Choroid plexus epithelial cell (primary cell): ENCODE data around the gene SPACA4.

ENCODE experiments used
- DNase-seq: peaks from one replicate; pipeline ENCODE4 v3.0.0-alpha.2; 2010; ENCODE audit warnings: low read depth
- H3K4me3 ChIP-seq: 2 replicates; pipeline ENCODE4 v1.5.1; 2011; ENCODE audit warnings: low read depth, mild to moderate bottlenecking, control low read depth, low read length, moderate library complexity
- TF ChIP-seq, protein P1 (sequence below): conservative IDR thresholded peaks from 2 replicates; pipeline ENCODE4 v1.5.1; 2011; ENCODE audit warnings: low read depth, mild to moderate bottlenecking, control low read depth, inconsistent platforms, low read length, moderate library complexity

The SPACA4 gene, protein sequence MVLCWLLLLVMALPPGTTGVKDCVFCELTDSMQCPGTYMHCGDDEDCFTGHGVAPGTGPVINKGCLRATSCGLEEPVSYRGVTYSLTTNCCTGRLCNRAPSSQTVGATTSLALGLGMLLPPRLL

DNA sequence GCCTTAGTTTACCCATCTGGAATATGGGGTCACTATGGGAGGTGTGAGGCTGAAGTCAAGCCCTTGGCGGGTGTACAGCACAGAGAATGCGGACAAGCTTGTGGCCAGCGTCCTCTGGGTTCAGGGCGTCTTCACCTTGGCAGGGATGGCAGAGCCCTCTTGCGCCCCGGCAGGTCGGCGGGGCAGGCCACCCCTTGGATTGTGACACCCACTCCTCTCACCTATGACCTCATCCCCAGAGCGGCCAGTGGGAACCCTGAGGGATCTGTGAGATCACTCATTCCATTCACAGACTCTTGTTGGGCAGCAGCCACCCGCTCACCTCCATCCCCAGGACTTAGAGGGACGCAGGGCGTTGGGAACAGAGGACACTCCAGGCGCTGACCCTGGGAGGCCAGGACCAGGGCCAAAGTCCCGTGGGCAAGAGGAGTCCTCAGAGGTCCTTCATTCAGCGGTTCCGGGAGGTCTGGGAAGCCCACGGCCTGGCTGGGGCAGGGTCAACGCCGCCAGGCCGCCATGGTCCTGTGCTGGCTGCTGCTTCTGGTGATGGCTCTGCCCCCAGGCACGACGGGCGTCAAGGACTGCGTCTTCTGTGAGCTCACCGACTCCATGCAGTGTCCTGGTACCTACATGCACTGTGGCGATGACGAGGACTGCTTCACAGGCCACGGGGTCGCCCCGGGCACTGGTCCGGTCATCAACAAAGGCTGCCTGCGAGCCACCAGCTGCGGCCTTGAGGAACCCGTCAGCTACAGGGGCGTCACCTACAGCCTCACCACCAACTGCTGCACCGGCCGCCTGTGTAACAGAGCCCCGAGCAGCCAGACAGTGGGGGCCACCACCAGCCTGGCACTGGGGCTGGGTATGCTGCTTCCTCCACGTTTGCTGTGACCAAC lies at the start of gene SPACA4:
SPACA4 (plus strand) TSS at position 280 of the 896 bp plus-strand sequence; CDS start at position 517, 237 bp downstream.
- TF ChIP-seq, protein P1, sequence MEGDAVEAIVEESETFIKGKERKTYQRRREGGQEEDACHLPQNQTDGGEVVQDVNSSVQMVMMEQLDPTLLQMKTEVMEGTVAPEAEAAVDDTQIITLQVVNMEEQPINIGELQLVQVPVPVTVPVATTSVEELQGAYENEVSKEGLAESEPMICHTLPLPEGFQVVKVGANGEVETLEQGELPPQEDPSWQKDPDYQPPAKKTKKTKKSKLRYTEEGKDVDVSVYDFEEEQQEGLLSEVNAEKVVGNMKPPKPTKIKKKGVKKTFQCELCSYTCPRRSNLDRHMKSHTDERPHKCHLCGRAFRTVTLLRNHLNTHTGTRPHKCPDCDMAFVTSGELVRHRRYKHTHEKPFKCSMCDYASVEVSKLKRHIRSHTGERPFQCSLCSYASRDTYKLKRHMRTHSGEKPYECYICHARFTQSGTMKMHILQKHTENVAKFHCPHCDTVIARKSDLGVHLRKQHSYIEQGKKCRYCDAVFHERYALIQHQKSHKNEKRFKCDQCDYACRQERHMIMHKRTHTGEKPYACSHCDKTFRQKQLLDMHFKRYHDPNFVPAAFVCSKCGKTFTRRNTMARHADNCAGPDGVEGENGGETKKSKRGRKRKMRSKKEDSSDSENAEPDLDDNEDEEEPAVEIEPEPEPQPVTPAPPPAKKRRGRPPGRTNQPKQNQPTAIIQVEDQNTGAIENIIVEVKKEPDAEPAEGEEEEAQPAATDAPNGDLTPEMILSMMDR: no peak
- no peak for DNase-seq
- no peak within 1 kb of the TSS for H3K4me3 ChIP-seq

DNA sequence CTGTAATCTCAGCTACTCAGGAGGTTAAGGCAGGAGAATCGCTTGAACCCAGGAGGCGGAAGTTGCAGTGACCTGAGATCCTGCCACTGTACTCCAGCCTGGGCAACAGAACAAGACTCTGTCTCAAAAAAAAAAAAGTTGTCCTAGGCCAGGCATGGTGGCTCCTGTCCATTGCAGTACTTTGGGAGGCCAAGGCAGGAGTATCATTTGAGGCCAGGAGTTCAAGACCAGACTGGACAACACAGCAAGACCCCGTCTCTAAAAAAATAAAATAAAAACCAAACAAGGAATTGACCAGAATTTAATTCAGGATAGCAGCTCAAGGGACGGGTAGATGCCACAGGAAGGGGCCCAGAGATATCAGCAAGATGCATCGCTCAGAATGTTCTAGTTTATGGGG lies 49.7 kb upstream of the SPACA4 start:
- TF ChIP-seq, protein P1: no peak

DNA sequence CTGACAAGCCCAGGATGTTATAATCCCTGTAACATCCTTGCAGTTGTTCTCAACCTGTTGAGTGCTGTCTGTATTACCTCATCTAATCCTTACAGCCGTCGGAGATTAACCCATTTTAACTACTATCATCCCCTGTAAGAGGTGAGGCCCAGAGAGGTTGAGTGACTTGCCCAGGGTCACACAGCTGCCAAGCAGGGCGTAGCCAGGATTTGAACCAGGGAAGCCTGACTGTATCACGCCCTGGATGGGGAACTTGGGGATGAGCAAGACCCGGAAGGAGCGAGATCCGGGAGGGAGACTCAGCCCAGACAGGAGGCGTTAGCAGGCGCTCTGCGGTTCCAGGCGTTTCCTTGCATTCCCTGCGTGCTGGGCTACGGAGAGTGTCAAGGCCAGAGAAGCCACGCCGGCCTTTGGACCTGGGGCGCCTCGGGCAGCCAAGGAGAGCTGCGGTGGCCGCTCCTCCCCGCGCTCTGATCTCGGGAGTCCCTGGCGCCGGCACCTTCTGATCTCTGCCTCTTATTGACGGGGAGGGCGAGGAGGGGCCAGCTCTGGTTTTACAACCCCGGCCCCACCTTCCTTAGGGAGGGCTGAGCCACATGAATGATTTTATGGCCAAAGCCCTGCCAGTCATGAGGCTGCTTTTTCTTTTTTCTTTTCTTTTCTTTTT lies 48.4 kb upstream of the SPACA4 start:
- DNase-seq: peak; percentile 45
- TF ChIP-seq, protein P1: no peak
- peak overlapping the region; percentile 41 for H3K4me3 ChIP-seq

More for the DNA sequence above, 49.7 kb upstream of the SPACA4 start:
- no peak for DNase-seq
- H3K4me3 ChIP-seq: no peak overlapping the region

DNA sequence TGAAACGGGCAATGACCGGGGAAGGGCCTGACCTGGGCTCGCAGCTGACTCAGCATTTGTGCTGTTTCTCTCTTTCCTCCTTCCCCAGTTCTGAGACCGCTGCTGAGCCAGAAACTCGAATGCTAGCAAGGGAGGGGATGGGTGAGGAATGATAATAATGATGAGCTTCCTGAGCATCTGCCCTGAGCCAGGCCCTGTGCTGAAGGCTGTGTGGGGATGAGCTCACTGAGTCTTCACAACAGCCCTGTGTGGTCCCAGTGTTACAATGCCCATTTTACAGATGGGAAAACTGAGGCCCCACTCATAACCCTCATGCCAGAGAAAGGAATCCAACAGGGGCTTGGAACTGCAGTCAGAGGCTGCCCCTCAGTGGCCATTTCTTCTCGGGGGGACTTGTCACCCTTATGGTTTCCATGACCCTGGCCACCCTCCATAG lies 46.4 kb upstream of the SPACA4 start:
- no peak overlapping the region for H3K4me3 ChIP-seq
- TF ChIP-seq, protein P1: peak; percentile 16
- no peak for DNase-seq

DNA sequence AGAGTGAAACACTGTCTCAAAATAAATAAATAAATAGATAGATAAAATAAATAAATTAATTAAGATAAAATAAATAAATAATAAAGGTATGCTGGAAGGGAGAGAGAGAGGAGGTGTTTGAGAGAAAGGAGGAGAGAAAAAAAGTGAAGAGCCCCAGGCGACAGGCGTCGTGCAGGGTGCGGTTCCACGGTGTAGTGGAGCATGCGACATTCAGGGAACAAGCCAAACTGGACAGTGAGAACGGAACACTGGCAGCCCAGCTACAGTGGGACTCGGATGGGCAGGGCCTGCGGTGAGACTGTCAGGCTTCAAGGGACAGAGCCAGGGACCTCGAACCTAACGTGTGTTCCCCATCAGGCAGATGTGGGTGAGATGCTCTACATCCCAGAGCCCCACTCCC lies 45.1 kb upstream of the SPACA4 start:
- TF ChIP-seq, protein P1: no peak
- no peak overlapping the region for H3K4me3 ChIP-seq
- DNase-seq: no peak

DNA sequence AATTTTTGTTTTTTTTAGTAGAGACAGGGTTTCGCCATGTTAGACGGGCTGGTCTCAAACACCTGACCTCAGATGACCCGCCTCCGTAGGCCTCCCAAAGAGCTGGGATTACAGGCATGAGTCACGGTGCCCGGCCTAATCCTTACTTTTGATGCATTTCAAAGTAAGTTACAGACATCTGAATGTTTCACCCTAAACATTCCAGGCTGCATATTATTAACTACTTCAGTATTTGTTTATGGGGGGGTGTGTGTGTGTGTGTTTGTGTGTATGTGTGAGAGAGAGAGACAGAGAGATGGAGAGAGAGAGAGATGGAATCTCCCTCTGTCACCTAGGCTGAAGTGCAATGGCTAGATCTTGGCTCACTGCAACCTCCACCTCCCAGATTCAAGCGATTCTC lies 41.5 kb upstream of the SPACA4 start:
- TF ChIP-seq, protein P1: no peak
- DNase-seq: peak; percentile 45
- no peak overlapping the region for H3K4me3 ChIP-seq
